Activated naive CD8-positive, alpha-beta T cell treated with anti-CD3 and anti-CD28 coated beads for 36 hours (primary cell): ENCODE data around the gene GLB1L3. TPM values are rescaled to one million over a fixed set of nuclear protein-coding genes. Genes with fewer than 3 reads are reported as not detected.
"Not testable (repeated sequence)": the region's sequence is repeated elsewhere in the genome, so short reads cannot be mapped to it uniquely, and the experiment has no call there.

ENCODE experiments used
- DNase-seq: peaks from one replicate; pipeline ENCODE4 v3.0.0; 2021
- H3K27ac Mint-ChIP-seq: one replicate; pipeline ENCODE4 v1.8.0; 2022; ENCODE audit warnings: mild to moderate bottlenecking, moderate library complexity, mixed read lengths
- H3K27me3 Mint-ChIP-seq: one replicate; pipeline ENCODE4 v1.8.0; 2022; ENCODE audit warnings: mild to moderate bottlenecking, mixed read lengths
- H3K36me3 Mint-ChIP-seq: one replicate; pipeline ENCODE4 v1.8.0; 2021; ENCODE audit warnings: mild to moderate bottlenecking, mixed read lengths
- H3K4me1 Mint-ChIP-seq: one replicate; pipeline ENCODE4 v1.8.0; 2021; ENCODE audit warnings: mixed read lengths
- H3K4me3 Mint-ChIP-seq: one replicate; pipeline ENCODE4 v1.8.0; 2022; ENCODE audit warnings: mild to moderate bottlenecking, moderate library complexity, mixed read lengths
- H3K9me3 Mint-ChIP-seq: one replicate; pipeline ENCODE4 v1.8.0; 2022; ENCODE audit warnings: mixed read lengths
- total RNA-seq, 2 experiments: library from RNA; stranded (reverse); gene quantifications; one replicate each; pipeline ENCODE4 v1.2.3, GENCODE V29; 2021

The GLB1L3 gene
- total RNA-seq, 2 experiments from 2014 or later = 9.8 to 10.9 TPM

DNA sequence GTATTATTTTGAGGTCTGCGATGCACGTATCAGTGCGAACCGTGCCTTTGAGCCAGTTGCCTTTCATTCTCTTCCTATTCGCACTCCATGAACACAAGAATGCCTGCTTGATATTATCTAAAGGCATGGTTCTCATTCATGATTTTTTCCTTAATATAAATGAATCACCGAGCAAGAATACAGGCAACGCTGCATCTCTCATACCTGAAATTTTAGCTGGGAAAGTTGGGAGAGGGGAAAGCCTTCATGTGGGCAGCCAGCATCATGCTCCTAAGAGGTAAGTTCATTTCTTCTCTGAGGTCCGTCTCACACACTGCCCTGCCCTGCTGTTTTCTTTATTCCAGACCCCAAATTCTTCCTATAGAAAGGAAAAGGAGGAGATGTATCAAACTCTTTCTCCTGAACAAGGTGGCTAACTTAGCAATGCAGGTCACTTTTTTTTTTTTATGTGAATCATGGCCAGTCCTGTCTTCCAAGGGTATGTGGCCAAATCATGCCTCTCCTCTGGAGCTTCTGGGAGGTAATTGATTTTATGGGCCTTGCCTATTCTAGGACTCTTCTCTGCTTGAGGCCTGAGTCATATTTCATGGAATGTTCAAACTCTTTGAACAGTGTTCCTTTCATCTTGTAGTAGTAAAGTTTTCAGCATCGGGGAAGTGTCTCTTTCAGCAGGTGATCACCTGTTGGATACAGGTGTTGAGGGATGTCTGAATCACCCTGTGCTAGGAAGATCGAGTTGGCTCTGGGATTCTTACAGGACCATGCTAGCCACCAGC lies 58.8 kb downstream of the GLB1L3 start:
- H3K36me3 Mint-ChIP-seq = no peaks in the 10 kb centered on the region
- peaks cover 16% of the 10 kb centered on the region for H3K4me1 Mint-ChIP-seq
- no peaks in the 10 kb centered on the region for H3K9me3 Mint-ChIP-seq
- no peak overlapping the region for H3K27ac Mint-ChIP-seq
- no peak overlapping the region for H3K4me3 Mint-ChIP-seq
- no peak for DNase-seq
- peaks cover 37% of the 10 kb centered on the region for H3K27me3 Mint-ChIP-seq

DNA sequence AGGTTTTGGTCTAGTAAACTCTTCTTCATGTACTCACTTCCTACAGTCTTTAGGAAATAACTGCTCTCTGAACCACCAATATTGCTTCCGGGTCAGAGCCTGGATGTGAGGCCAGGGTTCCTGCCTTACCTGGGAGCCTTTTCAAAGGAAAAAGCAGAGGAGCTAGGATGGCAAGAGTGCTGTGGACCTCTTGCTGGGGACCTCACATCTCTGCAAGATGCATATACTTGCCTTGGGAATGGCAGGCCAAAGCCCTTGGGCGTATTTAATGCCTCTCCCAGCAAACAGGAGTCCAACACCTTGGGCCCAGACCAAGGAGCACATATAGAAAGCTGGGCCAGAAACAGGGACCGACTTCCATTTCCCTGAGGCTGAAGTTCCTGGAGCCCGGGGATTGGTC lies 60.9 kb downstream of the GLB1L3 start:
- H3K4me1 Mint-ChIP-seq = peaks cover 11% of the 10 kb centered on the region
- no peak overlapping the region for H3K27ac Mint-ChIP-seq
- H3K4me3 Mint-ChIP-seq = no peak overlapping the region
- no peaks in the 10 kb centered on the region for H3K36me3 Mint-ChIP-seq
- no peaks in the 10 kb centered on the region for H3K9me3 Mint-ChIP-seq
- no peak for DNase-seq
- H3K27me3 Mint-ChIP-seq = peaks cover 23% of the 10 kb centered on the region

DNA sequence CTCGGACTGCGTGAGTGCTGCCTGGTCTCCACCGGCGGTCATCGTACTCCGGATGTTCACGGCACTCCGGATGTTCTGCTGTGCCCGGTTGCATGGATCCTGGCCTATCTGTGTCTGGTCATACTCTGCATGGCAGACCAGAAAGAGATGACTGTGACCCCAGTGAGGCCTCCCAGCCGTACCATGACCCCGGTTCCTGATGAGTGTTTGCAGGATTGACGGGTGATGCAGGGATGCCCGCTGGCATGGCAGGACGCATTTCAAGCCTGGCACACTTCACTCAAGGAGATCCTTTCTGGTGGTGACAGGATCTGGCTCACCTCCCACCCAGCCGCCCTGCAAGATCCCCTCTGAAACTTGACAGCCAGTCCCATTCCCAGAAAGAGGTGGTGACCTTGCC lies 61.9 kb downstream of the GLB1L3 start:
- Mint-ChIP-seq H3K9me3 (no peaks in the 10 kb centered on the region), H3K4me1 (peaks cover 5% of the 10 kb centered on the region)

DNA sequence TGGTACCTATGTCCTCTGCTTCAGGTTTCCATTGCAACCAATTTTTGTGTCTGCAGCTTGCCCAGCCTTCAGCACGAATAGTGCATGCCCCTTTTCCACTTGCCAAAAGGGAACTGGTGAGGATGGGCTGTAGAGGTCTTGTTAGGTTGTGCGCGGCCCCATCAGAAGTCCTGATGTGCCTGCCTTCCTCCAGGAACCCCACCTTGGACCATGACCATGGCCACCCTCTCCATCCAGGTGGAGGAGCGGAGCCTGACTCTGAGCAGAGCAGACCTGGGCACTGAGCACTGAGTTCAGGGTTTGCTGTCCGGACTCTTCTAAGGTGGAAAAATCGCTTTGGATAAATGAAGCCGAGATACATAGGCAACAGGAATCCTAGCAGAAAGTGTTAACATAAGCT lies 62.5 kb downstream of the GLB1L3 start:
- Mint-ChIP-seq H3K4me3 (no peak overlapping the region), H3K36me3 (no peaks in the 10 kb centered on the region), H3K4me1 (no peaks in the 10 kb centered on the region), H3K27ac (no peak overlapping the region), H3K27me3 (peaks cover 10% of the 10 kb centered on the region), H3K9me3 (no peaks in the 10 kb centered on the region)
- no peak for DNase-seq

More for the DNA sequence above, 61.9 kb downstream of the GLB1L3 start:
- no peak overlapping the region for H3K4me3 Mint-ChIP-seq
- H3K27ac Mint-ChIP-seq = no peak overlapping the region
- H3K36me3 Mint-ChIP-seq = no peaks in the 10 kb centered on the region
- peaks cover 16% of the 10 kb centered on the region for H3K27me3 Mint-ChIP-seq
- no peak for DNase-seq

DNA sequence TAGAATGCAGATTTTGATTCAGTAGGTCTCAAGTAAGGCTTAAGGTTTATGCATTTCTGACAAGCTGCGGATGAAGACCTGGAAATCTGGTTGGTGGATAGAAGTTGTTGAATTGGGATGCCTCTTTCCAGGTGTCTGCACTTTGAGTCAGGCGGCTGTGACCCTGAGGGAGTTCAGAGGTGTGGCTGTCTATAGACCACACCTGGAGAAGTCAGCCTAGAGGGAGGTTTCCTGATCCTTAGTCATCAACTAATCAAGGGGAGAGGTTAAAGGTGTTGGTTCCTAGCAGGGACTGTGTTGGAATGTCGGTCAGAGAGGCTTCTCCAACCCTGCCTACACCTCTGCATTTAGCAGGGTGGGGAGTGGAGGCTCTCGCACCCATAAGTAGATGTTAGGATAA lies 63.6 kb downstream of the GLB1L3 start:
- Mint-ChIP-seq H3K4me3 (no peak overlapping the region), H3K36me3 (no peaks in the 10 kb centered on the region), H3K4me1 (no peaks in the 10 kb centered on the region), H3K9me3 (no peaks in the 10 kb centered on the region), H3K27ac (no peak overlapping the region), H3K27me3 (peaks cover 4% of the 10 kb centered on the region)
- no peak for DNase-seq

DNA sequence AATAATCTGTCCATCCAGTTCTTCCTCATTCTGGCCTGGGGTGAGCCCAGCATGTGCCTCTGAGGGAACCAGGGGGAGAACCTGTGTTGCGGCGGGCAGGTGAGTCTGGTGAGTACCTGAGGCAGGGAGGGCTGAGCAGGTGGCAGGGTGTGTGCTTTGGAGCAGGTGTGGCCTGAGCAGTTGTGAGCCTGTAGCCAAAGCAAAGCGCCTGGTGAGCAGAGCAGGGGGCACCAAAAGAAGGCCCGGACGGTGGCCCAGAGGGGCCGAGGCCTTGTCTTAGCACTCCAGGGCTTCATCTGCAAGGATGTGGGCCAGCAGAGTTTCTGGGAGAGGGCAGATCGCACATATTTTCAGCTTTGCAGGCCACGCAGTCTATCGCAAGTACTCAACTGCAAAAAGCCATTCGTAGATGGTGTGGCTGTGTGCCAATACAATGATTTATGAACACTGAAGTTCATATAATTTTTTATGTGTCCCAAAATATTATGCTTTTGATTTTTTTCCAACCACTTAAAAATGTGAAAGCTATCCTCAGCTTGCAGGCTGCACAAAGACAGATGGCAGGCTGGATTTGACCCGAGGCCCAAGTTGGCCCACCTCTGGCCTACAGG lies 64.3 kb downstream of the GLB1L3 start:
- Mint-ChIP-seq H3K4me1 (no peaks in the 10 kb centered on the region), H3K36me3 (no peaks in the 10 kb centered on the region), H3K27ac (no peak overlapping the region)

DNA sequence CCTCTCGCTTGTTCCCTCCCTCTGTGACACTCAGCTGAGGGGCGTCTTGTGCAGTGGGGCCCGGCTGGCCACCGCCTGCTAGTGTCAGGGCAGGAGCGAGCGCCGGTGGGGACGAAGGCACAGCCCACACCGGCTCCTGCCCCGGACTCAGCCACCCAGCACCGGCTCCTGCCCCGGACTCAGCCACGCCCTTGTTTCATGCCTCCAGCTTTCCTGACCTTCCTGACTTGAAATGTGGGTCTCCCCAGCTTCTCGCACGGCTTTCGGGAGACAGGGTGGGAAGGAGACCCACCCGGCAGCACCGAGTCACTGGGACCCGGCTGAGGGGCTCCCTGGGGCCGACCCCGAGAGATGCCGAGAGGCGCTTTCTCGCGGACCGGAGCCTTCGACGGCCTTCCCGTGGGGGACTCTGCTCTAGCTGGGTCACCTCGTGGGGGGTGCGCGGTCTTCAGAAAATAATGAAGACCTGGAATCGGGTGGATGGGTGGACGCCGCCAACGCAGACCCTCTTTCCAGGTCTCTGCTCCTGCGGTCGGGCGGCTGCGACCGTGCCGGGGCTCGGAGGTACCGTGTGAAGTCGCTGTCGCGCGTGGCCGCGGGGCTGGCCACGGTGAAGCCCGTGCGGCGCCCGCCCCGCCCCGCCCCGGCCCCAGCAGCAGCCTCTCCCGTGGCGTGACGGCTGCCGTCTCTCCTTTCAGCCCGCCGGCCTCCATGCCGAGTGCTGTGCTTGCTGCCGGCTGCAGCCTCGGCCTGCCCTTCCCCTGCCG lies 65.8 kb downstream of the GLB1L3 start:
- Mint-ChIP-seq H3K27me3 (no peaks in the 10 kb centered on the region), H3K9me3 (no peaks in the 10 kb centered on the region), H3K36me3 (no peaks in the 10 kb centered on the region), H3K27ac (no peak overlapping the region), H3K4me3 (no peak overlapping the region), H3K4me1 (no peaks in the 10 kb centered on the region)
- no peak for DNase-seq

More for the DNA sequence above, 64.3 kb downstream of the GLB1L3 start:
- no peak for DNase-seq
- Mint-ChIP-seq H3K27me3 (no peaks in the 10 kb centered on the region), H3K9me3 (no peaks in the 10 kb centered on the region), H3K4me3 (no peak overlapping the region)

DNA sequence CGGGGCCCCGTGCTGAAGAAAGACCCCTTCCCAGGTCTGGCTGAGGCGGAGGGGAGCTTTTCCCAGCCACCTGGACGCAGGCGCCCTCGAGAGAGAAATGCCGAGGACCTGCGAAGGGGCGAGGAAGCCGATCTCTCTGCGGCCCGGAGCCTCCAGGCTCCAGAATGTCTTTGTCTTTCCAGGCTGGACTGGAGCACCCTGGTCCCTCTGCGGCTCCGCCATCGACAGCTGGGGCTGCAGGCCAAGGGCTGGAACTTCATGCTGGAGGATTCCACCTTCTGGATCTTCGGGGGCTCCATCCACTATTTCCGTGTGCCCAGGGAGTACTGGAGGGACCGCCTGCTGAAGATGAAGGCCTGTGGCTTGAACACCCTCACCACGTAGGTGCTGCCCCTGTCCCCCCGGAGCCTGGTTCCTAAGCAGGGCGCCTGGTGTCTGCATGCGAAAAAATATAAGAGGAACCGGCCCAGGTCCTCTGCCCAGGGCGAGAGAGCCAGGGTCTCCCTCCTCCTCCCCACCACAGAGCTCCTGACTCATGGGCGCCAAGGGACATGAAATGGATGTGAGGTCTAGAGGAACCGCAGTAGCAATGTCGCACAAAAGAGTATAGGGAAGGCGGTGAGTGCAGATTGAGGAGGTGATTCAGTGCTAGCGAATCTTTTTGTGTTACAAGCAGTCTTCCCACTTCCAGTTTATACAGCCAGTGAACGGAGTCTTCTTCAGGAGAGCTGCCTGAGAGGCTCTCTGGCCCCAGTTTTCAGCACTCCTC lies 66.6 kb downstream of the GLB1L3 start:
- Mint-ChIP-seq H3K27me3 (no peaks in the 10 kb centered on the region), H3K9me3 (no peaks in the 10 kb centered on the region), H3K4me3 (no peak overlapping the region), H3K4me1 (no peaks in the 10 kb centered on the region), H3K27ac (no peak overlapping the region), H3K36me3 (no peaks in the 10 kb centered on the region)
- DNase-seq = no peak

DNA sequence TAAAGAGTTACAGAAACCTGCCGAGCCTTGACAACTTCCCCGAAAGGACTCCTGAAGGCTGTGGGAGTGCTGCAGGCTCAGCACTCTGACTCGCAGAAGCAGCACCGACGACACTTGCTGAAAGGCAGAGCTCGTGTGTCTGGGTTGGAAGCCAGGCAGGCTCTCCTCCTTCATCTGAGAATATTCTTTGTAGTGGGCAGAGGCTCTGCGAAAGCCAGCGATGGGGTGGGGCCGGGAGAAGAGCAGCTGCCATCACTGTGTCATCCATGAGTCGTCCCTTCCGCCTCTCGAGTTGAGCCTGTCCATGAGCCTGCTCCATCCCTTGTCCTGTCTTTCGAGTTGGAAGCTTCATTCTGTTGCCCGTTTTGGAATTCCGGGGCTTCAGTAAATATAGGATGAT lies 67.5 kb downstream of the GLB1L3 start:
- no peak for DNase-seq
- Mint-ChIP-seq H3K27me3 (no peaks in the 10 kb centered on the region), H3K4me3 (no peak overlapping the region)

DNA sequence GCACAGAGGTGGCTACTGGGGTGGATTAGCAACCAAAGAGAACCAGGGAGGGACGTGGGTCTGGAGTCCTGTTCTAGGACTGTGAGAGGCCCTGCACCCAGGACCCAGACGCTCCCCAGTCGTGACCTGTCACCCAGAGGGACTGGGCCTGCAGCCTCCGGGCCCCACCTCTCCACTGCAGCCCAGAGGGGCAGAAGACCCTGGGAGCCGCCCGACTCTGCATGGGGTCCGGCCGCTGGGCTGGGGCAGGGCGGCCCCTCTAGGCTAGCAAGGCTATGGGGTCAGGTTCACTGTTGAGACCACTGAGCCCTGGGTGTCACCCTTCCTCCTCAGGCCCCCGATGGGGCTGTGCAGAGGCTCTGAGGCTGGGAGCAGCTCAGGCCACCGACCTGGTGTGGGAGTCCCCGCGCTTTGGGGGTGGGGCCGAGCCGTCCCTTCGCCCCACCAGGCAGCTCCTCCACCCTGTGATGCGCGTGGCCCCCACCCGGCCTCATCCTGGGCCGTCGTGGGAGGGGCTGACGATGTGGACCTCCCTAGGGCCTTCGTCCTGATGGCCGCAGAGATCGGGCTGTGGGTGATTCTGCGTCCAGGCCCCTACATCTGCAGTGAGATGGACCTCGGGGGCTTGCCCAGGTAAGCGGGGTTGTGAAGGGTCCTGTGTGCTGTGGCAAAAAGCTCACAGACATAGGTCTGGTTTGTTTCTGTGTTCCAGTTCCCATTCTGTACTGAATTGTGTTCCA lies 68.5 kb downstream of the GLB1L3 start:
- not testable (repeated sequence) for H3K4me3 Mint-ChIP-seq, H3K27me3 Mint-ChIP-seq, H3K36me3 Mint-ChIP-seq, H3K9me3 Mint-ChIP-seq, H3K4me1 Mint-ChIP-seq, H3K27ac Mint-ChIP-seq, DNase-seq

More for the DNA sequence above, 67.5 kb downstream of the GLB1L3 start:
- H3K4me1 Mint-ChIP-seq = no peaks in the 10 kb centered on the region
- H3K27ac Mint-ChIP-seq = no peak overlapping the region
- H3K9me3 Mint-ChIP-seq = no peaks in the 10 kb centered on the region
- H3K36me3 Mint-ChIP-seq = no peaks in the 10 kb centered on the region

DNA sequence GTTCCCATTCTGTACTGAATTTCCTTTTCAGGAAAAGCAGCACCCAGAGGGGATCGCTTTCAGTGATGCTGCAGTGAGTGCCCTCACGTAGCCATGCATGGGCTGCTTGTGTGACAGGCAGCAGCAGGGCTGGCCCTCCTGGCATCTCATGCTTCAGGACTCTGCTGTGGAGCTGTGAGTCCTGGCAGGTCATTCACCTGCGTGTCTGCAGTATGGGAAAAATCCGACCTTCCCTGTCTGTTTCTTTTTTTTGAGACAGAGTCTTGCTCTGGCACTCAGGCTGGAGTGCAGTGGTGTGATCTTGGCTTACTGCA lies 69.0 kb downstream of the GLB1L3 start:
- Mint-ChIP-seq H3K36me3 (no peaks in the 10 kb centered on the region), H3K4me3 (no peak overlapping the region), H3K27me3 (no peaks in the 10 kb centered on the region), H3K4me1 (peaks cover 4% of the 10 kb centered on the region), H3K27ac (no peak overlapping the region), H3K9me3 (no peaks in the 10 kb centered on the region)
- DNase-seq = no peak

DNA sequence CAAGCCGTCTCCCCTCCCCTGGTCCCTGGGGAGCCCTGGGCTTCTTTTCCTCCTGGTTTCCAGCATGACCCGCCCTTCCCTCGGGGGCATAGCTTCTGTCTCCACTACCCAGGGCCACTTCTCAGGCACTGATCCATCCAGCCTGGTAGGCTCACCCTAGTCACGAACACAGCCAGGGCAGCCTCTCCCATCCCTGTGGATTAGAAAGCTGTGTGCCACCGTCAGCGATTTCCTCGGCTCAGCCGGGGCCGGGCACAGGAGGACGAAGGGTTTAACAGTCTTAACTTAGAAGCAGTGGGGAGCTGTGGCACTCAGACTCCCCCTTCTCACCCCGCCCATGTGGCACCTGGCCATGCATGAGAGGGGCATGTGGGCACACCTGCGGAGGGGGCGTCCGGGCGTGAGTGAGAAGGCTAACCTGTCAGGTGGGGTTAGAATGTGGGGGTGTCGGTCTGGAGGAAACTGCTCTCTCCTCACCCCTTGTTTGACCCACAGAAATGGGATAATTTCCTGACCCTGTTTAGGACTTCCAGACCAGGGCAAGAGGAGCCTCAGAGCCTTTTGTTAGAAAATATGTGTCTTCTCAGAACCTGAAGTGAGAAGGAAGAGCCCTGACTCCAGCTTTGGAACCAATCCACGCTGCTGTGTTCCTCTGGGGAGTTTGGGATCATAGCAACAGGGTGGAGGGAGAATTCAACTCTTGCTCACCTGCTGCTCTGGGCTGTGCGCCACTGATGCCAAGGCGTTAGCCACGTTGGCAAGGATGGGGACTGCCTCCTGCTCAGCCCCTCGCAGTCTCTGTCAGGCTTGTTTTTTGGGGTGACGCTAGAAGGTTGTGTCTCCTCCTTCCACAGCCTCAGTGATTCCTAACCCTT lies 70.2 kb downstream of the GLB1L3 start:
- Mint-ChIP-seq H3K4me3 (no peak overlapping the region), H3K27me3 (no peaks in the 10 kb centered on the region), H3K9me3 (no peaks in the 10 kb centered on the region), H3K27ac (no peak overlapping the region), H3K36me3 (no peaks in the 10 kb centered on the region), H3K4me1 (peaks cover 4% of the 10 kb centered on the region)
- no peak for DNase-seq

DNA sequence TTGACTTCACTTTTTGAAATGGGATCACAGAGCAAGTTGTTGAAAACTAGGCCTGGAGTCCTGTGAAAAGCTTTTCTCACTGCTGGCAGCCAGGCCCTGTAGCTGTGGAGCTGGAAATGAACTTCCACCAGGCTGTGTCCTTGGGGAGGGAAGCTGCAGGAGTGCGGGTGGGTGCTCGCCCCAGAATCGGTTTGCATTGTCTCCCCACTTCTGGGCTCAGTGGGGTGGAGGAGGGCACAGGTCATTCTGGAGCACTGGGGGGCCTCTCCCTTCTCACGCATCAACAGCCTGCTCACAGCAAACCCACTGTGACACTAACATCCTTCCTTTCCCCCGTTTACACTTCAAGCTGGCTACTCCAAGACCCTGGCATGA lies 70.8 kb downstream of the GLB1L3 start:
- H3K27me3 Mint-ChIP-seq = no peaks in the 10 kb centered on the region
- no peak for DNase-seq
- no peak overlapping the region for H3K4me3 Mint-ChIP-seq
- peaks cover 4% of the 10 kb centered on the region for H3K4me1 Mint-ChIP-seq
- no peaks in the 10 kb centered on the region for H3K9me3 Mint-ChIP-seq
- H3K27ac Mint-ChIP-seq = no peak overlapping the region
- no peaks in the 10 kb centered on the region for H3K36me3 Mint-ChIP-seq

DNA sequence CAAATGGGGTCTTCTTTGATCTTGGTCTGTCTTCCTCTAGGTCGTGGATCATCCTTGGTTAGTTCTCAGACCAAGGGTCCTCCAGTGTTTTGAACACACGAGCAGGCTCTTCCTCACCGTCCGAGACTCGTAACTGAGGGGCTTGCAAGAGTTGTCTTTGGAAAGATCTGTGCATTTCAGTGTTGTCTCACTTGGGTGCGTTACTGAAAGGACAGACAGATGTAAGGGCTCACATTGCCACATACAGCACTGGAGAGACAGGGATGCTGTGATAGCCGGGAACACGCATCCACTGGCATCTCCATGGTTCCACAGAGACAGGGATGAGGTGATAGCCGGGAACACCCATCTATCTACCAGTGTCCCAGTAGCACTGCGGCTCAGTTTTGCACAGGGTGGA lies 71.3 kb downstream of the GLB1L3 start:
- no peaks in the 10 kb centered on the region for H3K36me3 Mint-ChIP-seq
- H3K4me1 Mint-ChIP-seq = peaks cover 4% of the 10 kb centered on the region
- H3K4me3 Mint-ChIP-seq = no peak overlapping the region
- DNase-seq = no peak
- no peak overlapping the region for H3K27ac Mint-ChIP-seq
- no peaks in the 10 kb centered on the region for H3K9me3 Mint-ChIP-seq
- H3K27me3 Mint-ChIP-seq = no peaks in the 10 kb centered on the region
